ENCODE results near the gene TMEM256.

The TMEM256 gene

GRCh38 chr17:7407485-7408251, 3.8 kb upstream of the TMEM256 start, which contains the start of gene NLGN2:
Gene NLGN2, plus strand, starts transcription at chr17:7407845. Its CDS starts 411 bp downstream, at chr17:7408256.
- TF ChIP-seq ZFX (IDR thresholded peaks at IDR 0.05; ENCODE audit: borderline replicate concordance): no peak
- TF ChIP-seq CTCF (IDR thresholded peaks at IDR 0.05): no peak
- H3K27ac ChIP-seq: no peak within 1 kb of the TSS

- TF ChIP-seq CTCF (IDR thresholded peaks at IDR 0.05): no peak
- H3K27ac ChIP-seq: no peak overlapping the region
These were observed 3.2 kb upstream of the TMEM256 start for GRCh38 chr17:7407082-7407481.

- peak overlapping the region; percentile 87 for H3K27ac ChIP-seq
- TF ChIP-seq ZFX (IDR thresholded peaks at IDR 0.05; ENCODE audit: borderline replicate concordance) (no peak), CTCF (IDR thresholded peaks at IDR 0.05) (no peak)
These were observed 2.4 kb upstream of the TMEM256 start for GRCh38 chr17:7406235-7406825.

- no peak for TF ChIP-seq ZFX (IDR thresholded peaks at IDR 0.05; ENCODE audit: borderline replicate concordance)
- no peak for TF ChIP-seq CTCF (IDR thresholded peaks at IDR 0.05)
- peak overlapping the region; percentile 87 for H3K27ac ChIP-seq
These were observed 1.7 kb upstream of the TMEM256 start for GRCh38 chr17:7405350-7406234.

- peak overlapping the region; percentile 87 for H3K27ac ChIP-seq
- TF ChIP-seq CTCF (IDR thresholded peaks at IDR 0.05) (no peak), ZFX (IDR thresholded peaks at IDR 0.05; ENCODE audit: borderline replicate concordance) (no peak)
These were observed 946 bp upstream of the TMEM256 start for GRCh38 chr17:7404737-7405349.

GRCh38 chr17:7403727-7403976, 245 bp downstream of the TMEM256 start:
- H3K27ac ChIP-seq: peak overlapping the region; percentile 87
- no peak for TF ChIP-seq ZFX (IDR thresholded peaks at IDR 0.05; ENCODE audit: borderline replicate concordance)
- TF ChIP-seq CTCF (IDR thresholded peaks at IDR 0.05): no peak

Measured in 22Rv1 (cell line).